OCI-LY7 (cell line): Measurements from ENCODE around the gene EYA3. TPM values are rescaled to one million over a fixed set of nuclear protein-coding genes. Genes with fewer than 3 reads are reported as not detected.

Experiments
- BruUV-seq: library from RNA; stranded (reverse); fragments of 400-500 nt; replicated peaks from 2 replicates; lab custom pipeline; 2021; lab: Mats Ljungman, UMichigan
- CTCF ChIA-PET: fragments of 300-600 bp; sonication (Branson Sonifier 250); formaldehyde crosslinking; loops from one replicate; lab custom pipeline; 2022; ENCODE audit warnings: antibody characterized with exemption; ENCODE audit not compliant: unreplicated experiment; lab: Charles Lee
- POLR2A ChIA-PET: fragments of 300-600 bp; sonication (Branson Sonifier 250); formaldehyde crosslinking; loops from one replicate; lab custom pipeline; 2022; ENCODE audit warnings: antibody characterized with exemption; lab: Charles Lee
- DNase-seq: peaks from one replicate; pipeline ENCODE4 v3.0.0-alpha.2; 2015; ENCODE audit warnings: low spot score
- H2AFZ ChIP-seq: fragments of 200-600 bp; sonication (generic), shearing (Covaris generic); 2 replicates; pipeline ENCODE4 v1.6.1; 2014; ENCODE audit warnings: mild to moderate bottlenecking, antibody characterized with exemption, low read length, moderate library complexity
- H3K27ac ChIP-seq: fragments of 200-600 bp; sonication (generic); 2 replicates; pipeline ENCODE4 v1.5.1; 2014; ENCODE audit warnings: mixed run types, low read depth, mild to moderate bottlenecking, moderate library complexity, low read length, inconsistent platforms; ENCODE audit not compliant: poor library complexity, severe bottlenecking
- H3K36me3 ChIP-seq: fragments of 200-600 bp; sonication (generic); 2 replicates; pipeline ENCODE4 v1.6.1; 2014; ENCODE audit warnings: mild to moderate bottlenecking, antibody characterized with exemption, low read length, moderate library complexity, mixed read lengths; ENCODE audit not compliant: insufficient read depth
- H3K4me1 ChIP-seq: fragments of 200-600 bp; sonication (generic); 2 replicates; pipeline ENCODE4 v1.5.1; 2014; ENCODE audit warnings: mild to moderate bottlenecking, low read length; ENCODE audit not compliant: insufficient read depth, poor library complexity, severe bottlenecking
- H3K4me2 ChIP-seq: fragments of 200-600 bp; sonication (generic); 2 replicates; pipeline ENCODE4 v1.6.1; 2014; ENCODE audit warnings: mild to moderate bottlenecking, low read length
- H3K4me3 ChIP-seq: fragments of 200-600 bp; sonication (generic); 2 replicates; pipeline ENCODE4 v1.5.1; 2014; ENCODE audit warnings: mild to moderate bottlenecking, low read depth, low read length; ENCODE audit not compliant: poor library complexity, severe bottlenecking
- H3K79me2 ChIP-seq: fragments of 200-600 bp; sonication (generic); 2 replicates; pipeline ENCODE4 v1.6.1; 2016; ENCODE audit warnings: low read depth, mild to moderate bottlenecking, low read length, moderate library complexity, mixed read lengths; ENCODE audit not compliant: insufficient read depth
- H3K9me2 ChIP-seq: fragments of 200-600 bp; sonication (generic); 2 replicates; pipeline ENCODE4 v1.6.1; 2016; ENCODE audit warnings: mild to moderate bottlenecking, low read length, mixed read lengths; ENCODE audit not compliant: insufficient read depth
- H3K9me3 ChIP-seq: fragments of 200-600 bp; sonication (generic); 2 replicates; pipeline ENCODE4 v1.6.1; 2014; ENCODE audit warnings: mild to moderate bottlenecking, mixed run types, low read length, mixed read lengths
- H4K20me1 ChIP-seq: fragments of 200-600 bp; sonication (generic); 2 replicates; pipeline ENCODE4 v1.6.1; 2014; ENCODE audit warnings: mild to moderate bottlenecking, antibody characterized with exemption, low read length, moderate library complexity, mixed read lengths; ENCODE audit not compliant: insufficient read depth
- CTCF ChIP-seq: fragments of 200-600 bp; sonication (generic); conservative IDR thresholded peaks from 2 replicates; pipeline ENCODE4 v1.5.1; 2014; ENCODE audit warnings: mild to moderate bottlenecking, antibody characterized with exemption, low read length, moderate library complexity, mixed read lengths
- EZH2phosphoT487 ChIP-seq: fragments of 200-600 bp; sonication (generic); IDR thresholded peaks from 2 replicates; pipeline ENCODE4 v1.6.1; 2018; ENCODE audit warnings: low read depth, borderline replicate concordance, mild to moderate bottlenecking, mixed run types, antibody characterized with exemption, low read length, moderate library complexity, mixed read lengths
- intact Hi-C: fragments of 100-400 bp; cut with micrococcal nuclease; formaldehyde crosslinking; loops from one replicate; pipeline ENCODE4 v1.10.0; 2022; ENCODE audit not compliant: unreplicated experiment
- total RNA-seq, 2 experiments: library from RNA; depleted of rRNA in 1 of 2; stranded (reverse); fragments of >200 nt in 1 of 2; shearing (Covaris generic) in 1 of 2; gene quantifications; 2 replicates each; pipeline ENCODE4 v1.2.3, GENCODE V29; 2014 to 2022

Gene EYA3
- total RNA-seq, 2 experiments from 2014 or later: 29.0 to 114 TPM

- no peak for TF ChIP-seq EZH2phosphoT487
- peak; percentile 87 for TF ChIP-seq CTCF
- no peak overlapping the region for H3K27ac ChIP-seq
- no peaks in the 10 kb centered on the region for H3K9me3 ChIP-seq
- intact Hi-C loops: loop anchor here (2.0 kb wide), 1 partner anchor 269 kb away; no protein-coding TSS in a partner anchor
- no peaks in the 10 kb centered on the region for H3K36me3 ChIP-seq
- no TSS peak for BruUV-seq
- peak overlapping the region; percentile 65 for H2AFZ ChIP-seq
- no peaks in the 10 kb centered on the region for H4K20me1 ChIP-seq
- no peak overlapping the region for H3K4me2 ChIP-seq
- ChIA-PET POLR2A (interaction anchor here (0.7 to 1.2 kb wide), 2 partner anchors 87 to 137 kb away, joined by 3 read pairs; no protein-coding TSS in a partner anchor), CTCF (no interaction called here)
- peak; percentile 78 for DNase-seq
- H3K4me1 ChIP-seq: peaks cover 11% of the 10 kb centered on the region
- H3K9me2 ChIP-seq: no peaks in the 10 kb centered on the region
- no peaks in the 10 kb centered on the region for H3K79me2 ChIP-seq
- H3K4me3 ChIP-seq: no peak overlapping the region
Measured at GRCh38 chr1:27940297-27940696, 148.1 kb downstream of the EYA3 start.

- no peak for TF ChIP-seq EZH2phosphoT487
- TF ChIP-seq CTCF: no peak
- H4K20me1 ChIP-seq: no peaks in the 10 kb centered on the region
- intact Hi-C loops: no loop called here
- H2AFZ ChIP-seq: no peak overlapping the region
- ChIA-PET CTCF (no interaction called here), POLR2A (no interaction called here)
- H3K4me1 ChIP-seq: peaks cover 19% of the 10 kb centered on the region
- no peak overlapping the region for H3K4me3 ChIP-seq
- no peaks in the 10 kb centered on the region for H3K36me3 ChIP-seq
- no peak overlapping the region for H3K4me2 ChIP-seq
- BruUV-seq: no TSS peak
- H3K9me3 ChIP-seq: no peaks in the 10 kb centered on the region
- no peak for DNase-seq
- H3K9me2 ChIP-seq: no peaks in the 10 kb centered on the region
- no peak overlapping the region for H3K27ac ChIP-seq
- no peaks in the 10 kb centered on the region for H3K79me2 ChIP-seq
Measured at GRCh38 chr1:27938488-27938887, 149.9 kb downstream of the EYA3 start.

GRCh38 chr1:27937524-27937836 is 150.9 kb downstream of the EYA3 start:
- Histone ChIP-seq H3K9me3 (no peaks in the 10 kb centered on the region), H3K4me3 (no peak overlapping the region), H3K4me2 (no peak overlapping the region), H3K79me2 (no peaks in the 10 kb centered on the region), H4K20me1 (no peaks in the 10 kb centered on the region), H3K9me2 (no peaks in the 10 kb centered on the region), H3K36me3 (no peaks in the 10 kb centered on the region), H2AFZ (no peak overlapping the region), H3K4me1 (peaks cover 22% of the 10 kb centered on the region), H3K27ac (no peak overlapping the region)
- ChIA-PET CTCF (no interaction called here), POLR2A (interaction anchor here (0.6 kb wide), 1 partner anchor 569 kb away, joined by 3 read pairs; no protein-coding TSS in a partner anchor)
- DNase-seq: no peak
- no TSS peak for BruUV-seq
- no peak for TF ChIP-seq CTCF
- intact Hi-C loops: no loop called here
